Fibroblast of mammary gland (primary cell): ENCODE measurements around the gene PPP1R15B.

Experiments
- DNase-seq: peaks from one replicate; pipeline ENCODE4 v3.0.0-alpha.2; 2010; ENCODE audit warnings: low read depth
- H3K4me3 ChIP-seq: 2 replicates; pipeline ENCODE4 v1.5.1; 2011; ENCODE audit warnings: low read depth, mild to moderate bottlenecking, low read length, moderate library complexity; ENCODE audit not compliant: control insufficient read depth
- CTCF ChIP-seq: conservative IDR thresholded peaks from 2 replicates; pipeline ENCODE4 v1.5.1; 2011; ENCODE audit warnings: low read depth, low read length, inconsistent platforms; ENCODE audit not compliant: control insufficient read depth, insufficient read depth

The PPP1R15B gene

GRCh38 chr1:204376919-204377799 lies 34.5 kb downstream of the PPP1R15B start:
- TF ChIP-seq CTCF = no peak
- H3K4me3 ChIP-seq = no peak overlapping the region
- no peak for DNase-seq

- H3K4me3 ChIP-seq = no peak overlapping the region
- DNase-seq = no peak
- no peak for TF ChIP-seq CTCF
These were observed 35.2 kb downstream of the PPP1R15B start for GRCh38 chr1:204376465-204376864.

GRCh38 chr1:204373911-204374310 lies 37.7 kb downstream of the PPP1R15B start:
- no peak for TF ChIP-seq CTCF
- no peak for DNase-seq
- H3K4me3 ChIP-seq = no peak overlapping the region

GRCh38 chr1:204370176-204370575 lies 41.4 kb downstream of the PPP1R15B start:
- no peak for DNase-seq
- TF ChIP-seq CTCF = no peak

GRCh38 chr1:204368996-204369726 lies 42.5 kb downstream of the PPP1R15B start:
- no peak for TF ChIP-seq CTCF
- no peak overlapping the region for H3K4me3 ChIP-seq
- no peak for DNase-seq

More at GRCh38 chr1:204370176-204370575, 41.4 kb downstream of the PPP1R15B start:
- no peak overlapping the region for H3K4me3 ChIP-seq

- no peak for TF ChIP-seq CTCF
- no peak overlapping the region for H3K4me3 ChIP-seq
- peak; percentile 20 for DNase-seq
These were observed 43.7 kb downstream of the PPP1R15B start for GRCh38 chr1:204367956-204368355.
